NB4 (cell line): Measurements from ENCODE around the gene SLC25A18.
A peak's percentile ranks its signal among the peaks of the same experiment; 100 is the strongest.
"Not testable (repeated sequence)": the region's sequence is repeated elsewhere in the genome, so short reads cannot be mapped to it uniquely, and the experiment has no call there.

Experiments
- DNase-seq: peaks from one replicate; pipeline ENCODE4 v3.0.0; 2010; ENCODE audit warnings: low read depth
- H3K4me3 ChIP-seq: one replicate; pipeline ENCODE4 v1.5.1; 2011; ENCODE audit warnings: mild to moderate bottlenecking, low read depth, low read length, moderate library complexity
- CTCF ChIP-seq: IDR thresholded peaks from one replicate; pipeline ENCODE4 v1.5.1; 2012; ENCODE audit warnings: low read depth, low read length
- MAX ChIP-seq: IDR thresholded peaks from 2 replicates; pipeline ENCODE4 v1.6.1; 2011; ENCODE audit warnings: low read depth, low read length
- MYC ChIP-seq: IDR thresholded peaks from 2 replicates; pipeline ENCODE4 v1.6.1; 2011; ENCODE audit warnings: low read depth, low read length
- POLR2A ChIP-seq: IDR thresholded peaks from 2 replicates; pipeline ENCODE4 v1.6.1; 2011; ENCODE audit warnings: mild to moderate bottlenecking; ENCODE audit not compliant: insufficient read length; ENCODE audit errors: extremely low read depth

Gene SLC25A18, protein sequence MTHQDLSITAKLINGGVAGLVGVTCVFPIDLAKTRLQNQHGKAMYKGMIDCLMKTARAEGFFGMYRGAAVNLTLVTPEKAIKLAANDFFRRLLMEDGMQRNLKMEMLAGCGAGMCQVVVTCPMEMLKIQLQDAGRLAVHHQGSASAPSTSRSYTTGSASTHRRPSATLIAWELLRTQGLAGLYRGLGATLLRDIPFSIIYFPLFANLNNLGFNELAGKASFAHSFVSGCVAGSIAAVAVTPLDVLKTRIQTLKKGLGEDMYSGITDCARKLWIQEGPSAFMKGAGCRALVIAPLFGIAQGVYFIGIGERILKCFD

DNA sequence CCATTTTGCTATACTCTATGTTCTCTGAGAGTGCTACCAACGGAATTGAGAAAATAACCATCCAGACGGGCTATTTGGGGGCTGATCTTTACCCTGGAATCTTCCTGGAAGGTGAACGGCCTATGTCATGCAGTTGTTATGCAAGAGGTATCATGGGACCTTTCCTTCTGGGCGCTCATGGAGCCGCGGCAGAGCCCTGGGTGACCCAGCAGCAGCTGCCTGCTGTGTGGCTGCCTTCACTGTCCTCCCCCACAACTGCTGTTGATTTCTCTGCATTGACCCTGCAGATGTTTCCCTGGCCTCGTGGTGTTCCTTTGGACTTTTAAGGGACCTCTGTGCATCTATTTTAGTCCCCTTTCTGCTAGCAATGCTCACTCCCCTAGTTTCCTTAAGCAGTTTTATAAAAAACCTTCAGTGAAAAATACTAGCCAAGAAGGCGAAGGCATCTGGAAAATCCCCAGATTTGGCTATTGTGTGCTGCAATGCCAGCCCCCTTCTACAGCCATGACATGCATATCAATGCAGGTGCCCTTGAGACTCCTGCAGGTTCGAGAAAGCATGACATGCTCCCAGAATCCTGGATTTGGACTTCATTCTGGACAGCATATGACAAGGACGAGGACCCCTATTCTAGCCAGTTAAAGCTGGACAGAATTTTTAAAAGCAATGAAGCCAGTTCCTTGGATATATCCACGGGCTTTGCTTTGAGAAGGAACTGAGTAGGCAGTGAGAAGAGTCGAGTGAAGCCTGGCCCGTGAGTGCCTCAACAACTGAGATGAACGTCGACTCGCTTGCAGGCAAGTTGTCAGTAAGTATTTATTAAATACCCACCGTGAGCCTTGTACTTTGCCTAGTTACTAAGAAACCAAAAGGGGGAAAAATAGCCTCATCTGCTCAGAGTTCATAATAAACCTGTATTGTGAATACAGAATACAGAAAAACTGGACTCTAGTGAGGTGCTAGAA lies at the start of gene SLC25A18:
Gene SLC25A18 (plus strand): TSS at position 593 of the 965 bp plus-strand sequence. CDS start 16,447 bp downstream, outside the sequence.
- TF ChIP-seq MAX (no peak), POLR2A (no peak), CTCF (no peak), MYC (peak; percentile 61)
- no peak within 1 kb of the TSS for H3K4me3 ChIP-seq
- DNase-seq: peak; percentile 75

DNA sequence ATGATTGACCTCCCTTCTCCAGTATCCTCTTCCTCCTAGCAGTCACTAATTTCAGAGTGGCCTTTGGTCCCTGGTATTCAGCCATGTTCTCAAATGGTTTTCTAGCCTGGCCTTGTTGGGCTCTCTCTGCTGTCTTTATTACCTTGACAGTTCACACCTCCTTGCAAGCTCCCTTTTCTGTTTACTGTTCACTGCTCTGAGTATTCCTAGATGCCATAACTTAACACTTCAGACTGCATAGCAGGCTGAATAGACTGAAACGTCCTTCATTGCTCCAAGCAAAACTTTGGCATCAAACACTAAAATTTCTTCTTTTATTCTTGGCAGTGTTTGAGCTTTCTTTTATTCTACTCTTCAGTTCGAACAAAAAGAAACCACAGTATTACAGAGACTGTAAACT lies 49.7 kb upstream of the SLC25A18 start:
- no peak for DNase-seq
- H3K4me3 ChIP-seq: no peak overlapping the region
- TF ChIP-seq CTCF (no peak), POLR2A (no peak), MYC (no peak), MAX (no peak)

GRCh38 chr22:17514084-17514483 lies 49.2 kb upstream of the SLC25A18 start:
- no peak for TF ChIP-seq MAX
- no peak for TF ChIP-seq CTCF
- no peak for TF ChIP-seq POLR2A
- TF ChIP-seq MYC: no peak
- DNase-seq: no peak
- H3K4me3 ChIP-seq: no peak overlapping the region

DNA sequence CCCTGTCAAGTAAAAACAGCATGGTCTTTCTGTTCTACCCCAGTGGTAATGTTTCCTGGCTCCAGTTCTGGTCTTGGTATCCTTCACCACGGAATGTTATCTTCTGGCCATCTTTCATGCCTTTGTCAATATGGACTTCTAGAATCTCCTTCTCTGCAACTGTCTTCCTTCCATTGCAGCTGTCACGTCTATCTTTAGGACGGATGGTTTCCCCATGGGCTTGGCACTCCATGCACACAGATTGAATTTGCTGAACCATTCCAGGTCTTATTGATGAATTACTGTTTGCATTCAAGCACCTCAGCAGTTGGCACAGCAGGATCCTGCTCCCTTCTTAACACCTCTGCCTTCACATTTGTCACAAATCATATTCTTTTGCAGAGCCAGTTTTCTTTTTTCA lies 44.9 kb upstream of the SLC25A18 start:
- no peak for DNase-seq
- TF ChIP-seq MYC (no peak), POLR2A (no peak), CTCF (no peak), MAX (no peak)
- H3K4me3 ChIP-seq: no peak overlapping the region

DNA sequence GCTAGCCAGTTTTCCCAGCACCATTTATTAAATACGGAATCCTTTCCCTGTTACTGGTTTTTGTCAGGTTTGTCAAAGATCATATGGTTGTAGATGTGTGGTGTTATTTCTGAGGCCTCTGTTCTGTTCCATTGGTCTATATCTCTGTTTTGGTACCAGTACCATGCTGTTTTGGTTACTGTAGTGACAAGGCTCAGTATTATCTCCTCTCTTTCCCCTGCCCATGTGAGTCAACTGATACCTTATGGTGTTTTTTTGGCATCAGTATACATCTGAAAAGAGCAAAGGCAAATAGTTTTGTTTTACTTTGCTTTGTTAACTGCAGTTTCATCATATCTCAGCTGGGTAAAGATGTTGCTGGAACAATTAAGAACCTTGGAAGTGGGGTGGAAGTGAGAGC lies 41.3 kb upstream of the SLC25A18 start:
- H3K4me3 ChIP-seq: not testable (repeated sequence)

GRCh38 chr22:17523925-17524324 lies 39.4 kb upstream of the SLC25A18 start:
- H3K4me3 ChIP-seq: no peak overlapping the region
- TF ChIP-seq MAX (no peak), CTCF (no peak), MYC (no peak), POLR2A (no peak)
- DNase-seq: no peak

More for the DNA sequence above, 41.3 kb upstream of the SLC25A18 start:
- DNase-seq: not testable (repeated sequence)
